Peyer's patch (tissue), 4 donors: ENCODE results near the gene DAW1. TPM values are rescaled to one million over a fixed set of nuclear protein-coding genes. Genes with fewer than 3 reads are reported as not detected.
A peak's percentile ranks its signal among the peaks of the same experiment; 100 is the strongest.

Experiments
- DNase-seq, 3 donors: peaks; one replicate each; pipeline ENCODE4 v3.0.0-alpha.2; 2017 to 2019
- H3K27ac ChIP-seq, 4 donors: fragments of 200-600 bp; sonication (generic); one replicate each; pipeline ENCODE4 v1.5.1; 2016 to 2019
- H3K27me3 ChIP-seq, 2 donors: fragments of 200-600 bp; sonication (generic); one replicate each; pipeline ENCODE4 v1.5.1; 2019
- H3K36me3 ChIP-seq, 3 donors: fragments of 200-600 bp; sonication (generic); one replicate each; pipeline ENCODE4 v1.5.1; 2016 to 2019
- H3K4me1 ChIP-seq, 4 donors: fragments of 200-600 bp; sonication (generic); one replicate each; pipeline ENCODE4 v1.5.1; 2016 to 2019
- H3K4me3 ChIP-seq, 4 donors: fragments of 200-600 bp; sonication (generic); 1 replicate in 3 of 4; 2 replicates in 1 of 4; pipeline ENCODE4 v1.5.1; 2016 to 2019; ENCODE audit warnings: mild to moderate bottlenecking in 1 of 4
- H3K9me3 ChIP-seq, 4 donors: fragments of 200-600 bp; sonication (generic); one replicate each; pipeline ENCODE4 v1.5.1; 2016 to 2019; ENCODE audit warnings: mild to moderate bottlenecking in 1 of 4
- CTCF ChIP-seq, 6 experiments: fragments of 450-650 bp in 4 of 6; fragments of 200-600 bp in 2 of 6; sonication (generic) in 1 of 6; IDR thresholded peaks; one replicate each; pipeline ENCODE4 v1.5.1; 2017 to 2019; ENCODE audit warnings: antibody characterized with exemption in 6 of 6, mild to moderate bottlenecking in 3 of 6, moderate library complexity in 1 of 6
- POLR2A ChIP-seq, 2 donors: fragments of 450-650 bp; IDR thresholded peaks; one replicate each; pipeline ENCODE4 v1.5.1; 2017; ENCODE audit warnings: antibody characterized with exemption in 2 of 2, mild to moderate bottlenecking in 2 of 2, moderate library complexity in 2 of 2
- total RNA-seq, 4 donors: library from RNA; depleted of rRNA; stranded (reverse); fragments of >200 nt; gene quantifications; one replicate each; pipeline ENCODE4 v1.1.0, GENCODE V29; 2016

Gene DAW1
- total RNA-seq, 4 donors from 2014 or later: not detected

GRCh38 chr2:227881866-227882517 lies 10.6 kb downstream of the DAW1 start:
- Histone ChIP-seq H3K36me3 (no peaks in the 10 kb centered on the region), H3K4me1 (no peaks in the 10 kb centered on the region), H3K27ac (peak overlapping the region in 1 of 4 donors; percentile 17), H3K9me3 (no peaks in the 10 kb centered on the region), H3K4me3 (no peak overlapping the region), H3K27me3 (no peaks in the 10 kb centered on the region)
- TF ChIP-seq CTCF (IDR thresholded peaks at IDR 0.05) (no peak), POLR2A (IDR thresholded peaks at IDR 0.05) (no peak)
- DNase-seq: no peak

GRCh38 chr2:227884511-227884947 lies 13.1 kb downstream of the DAW1 start:
- no peaks in the 10 kb centered on the region for H3K27me3 ChIP-seq
- H3K4me3 ChIP-seq: no peak overlapping the region
- H3K36me3 ChIP-seq: no peaks in the 10 kb centered on the region
- TF ChIP-seq POLR2A (IDR thresholded peaks at IDR 0.05) (no peak), CTCF (IDR thresholded peaks at IDR 0.05) (peak in 5 of 6 experiments; percentile 21 to 83 (median 70))
- no peaks in the 10 kb centered on the region for H3K9me3 ChIP-seq
- peak; percentile 46 to 91 (median 83) for DNase-seq
- H3K4me1 ChIP-seq: no peaks in the 10 kb centered on the region
- H3K27ac ChIP-seq: no peak overlapping the region

DNA sequence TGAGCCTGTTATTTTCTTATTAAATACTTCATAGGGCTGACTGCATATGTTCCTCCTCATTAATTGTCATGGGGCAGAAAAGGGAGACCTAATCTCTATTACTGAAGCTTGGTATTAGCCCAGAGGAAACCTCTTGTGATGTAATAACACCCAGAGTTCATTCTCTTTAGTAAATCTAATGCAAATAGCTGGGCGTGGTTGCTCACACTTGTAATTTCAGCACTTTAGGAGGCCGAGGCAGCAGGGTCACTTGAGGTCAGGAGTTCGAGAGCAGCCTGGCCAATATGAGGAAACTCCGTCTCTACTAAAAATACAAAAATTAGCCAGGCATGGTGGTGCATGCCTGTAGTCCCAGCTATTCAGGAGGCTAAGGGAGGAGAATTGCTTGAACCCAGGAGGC lies 14.7 kb downstream of the DAW1 start:
- H3K36me3 ChIP-seq: no peaks in the 10 kb centered on the region
- TF ChIP-seq POLR2A (IDR thresholded peaks at IDR 0.05) (no peak), CTCF (IDR thresholded peaks at IDR 0.05) (no peak)
- H3K4me3 ChIP-seq: no peak overlapping the region

DNA sequence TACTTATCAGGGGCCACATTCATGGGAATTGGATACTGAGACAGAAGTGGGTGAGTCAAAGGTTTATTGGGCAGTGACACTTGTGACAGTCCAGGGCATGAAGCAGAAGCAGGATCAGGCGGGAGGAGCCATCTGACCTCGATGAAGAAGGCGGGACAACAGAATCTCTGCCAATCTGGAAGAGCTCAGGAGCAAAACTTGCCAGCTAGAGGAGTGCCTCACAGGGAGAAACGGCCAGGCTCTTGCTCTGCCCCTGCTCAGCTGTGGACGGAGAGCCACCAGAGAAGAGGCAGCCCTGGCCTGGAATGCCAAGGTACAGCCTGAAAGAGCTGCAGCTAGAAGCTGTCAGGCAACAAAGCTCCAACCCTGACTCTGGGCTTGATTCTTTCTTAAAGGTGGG lies 16.9 kb downstream of the DAW1 start:
- TF ChIP-seq POLR2A (IDR thresholded peaks at IDR 0.05): no peak
- TF ChIP-seq CTCF (IDR thresholded peaks at IDR 0.05): no peak
- Histone ChIP-seq H3K36me3 (no peaks in the 10 kb centered on the region), H3K27ac (no peak overlapping the region), H3K4me3 (no peak overlapping the region), H3K4me1 (no peaks in the 10 kb centered on the region), H3K9me3 (no peaks in the 10 kb centered on the region), H3K27me3 (no peaks in the 10 kb centered on the region)
- peak in 1 of 3 donors; percentile 53 for DNase-seq

More for the DNA sequence above, 14.7 kb downstream of the DAW1 start:
- no peaks in the 10 kb centered on the region for H3K4me1 ChIP-seq
- H3K9me3 ChIP-seq: no peaks in the 10 kb centered on the region
- no peaks in the 10 kb centered on the region for H3K27me3 ChIP-seq
- H3K27ac ChIP-seq: no peak overlapping the region
- DNase-seq: no peak

DNA sequence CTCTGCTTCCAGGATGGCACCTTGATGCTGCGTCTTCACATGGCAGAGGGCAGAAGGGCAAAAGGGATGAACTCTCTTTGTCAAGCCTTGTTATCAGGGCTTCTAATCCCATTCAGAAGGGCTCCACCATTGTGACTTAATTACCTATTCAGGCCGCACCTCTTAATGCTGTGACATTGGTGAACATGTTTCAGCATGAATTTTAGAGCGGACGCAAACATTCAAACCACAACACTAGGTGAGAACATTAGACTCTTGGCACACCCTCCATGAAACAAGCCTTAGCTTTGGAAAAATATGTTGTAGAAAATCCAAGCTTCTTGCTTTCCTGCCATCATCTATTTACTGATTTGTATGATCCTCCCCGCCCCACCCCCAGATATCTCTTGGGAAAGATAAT lies 17.9 kb downstream of the DAW1 start:
- H3K4me3 ChIP-seq: no peak overlapping the region
- H3K27me3 ChIP-seq: no peaks in the 10 kb centered on the region
- no peaks in the 10 kb centered on the region for H3K36me3 ChIP-seq
- no peaks in the 10 kb centered on the region for H3K9me3 ChIP-seq
- H3K27ac ChIP-seq: no peak overlapping the region
- no peak for DNase-seq
- TF ChIP-seq CTCF (IDR thresholded peaks at IDR 0.05) (no peak), POLR2A (IDR thresholded peaks at IDR 0.05) (no peak)
- H3K4me1 ChIP-seq: no peaks in the 10 kb centered on the region
